GM08714 (cell line): Measurements from ENCODE around the gene UCP2.

Source experiments
- H3K4me3 ChIP-seq: fragments of 200-500 bp; sonication (Bioruptor generic); 2 replicates; pipeline ENCODE4 v1.5.1; 2014; ENCODE audit warnings: mild to moderate bottlenecking, low read length, inconsistent platforms
- ZNF274 ChIP-seq: IDR thresholded peaks from 2 replicates; pipeline ENCODE4 v1.6.1; 2012; ENCODE audit warnings: mild to moderate bottlenecking, low read depth, low read length

Gene UCP2

DNA sequence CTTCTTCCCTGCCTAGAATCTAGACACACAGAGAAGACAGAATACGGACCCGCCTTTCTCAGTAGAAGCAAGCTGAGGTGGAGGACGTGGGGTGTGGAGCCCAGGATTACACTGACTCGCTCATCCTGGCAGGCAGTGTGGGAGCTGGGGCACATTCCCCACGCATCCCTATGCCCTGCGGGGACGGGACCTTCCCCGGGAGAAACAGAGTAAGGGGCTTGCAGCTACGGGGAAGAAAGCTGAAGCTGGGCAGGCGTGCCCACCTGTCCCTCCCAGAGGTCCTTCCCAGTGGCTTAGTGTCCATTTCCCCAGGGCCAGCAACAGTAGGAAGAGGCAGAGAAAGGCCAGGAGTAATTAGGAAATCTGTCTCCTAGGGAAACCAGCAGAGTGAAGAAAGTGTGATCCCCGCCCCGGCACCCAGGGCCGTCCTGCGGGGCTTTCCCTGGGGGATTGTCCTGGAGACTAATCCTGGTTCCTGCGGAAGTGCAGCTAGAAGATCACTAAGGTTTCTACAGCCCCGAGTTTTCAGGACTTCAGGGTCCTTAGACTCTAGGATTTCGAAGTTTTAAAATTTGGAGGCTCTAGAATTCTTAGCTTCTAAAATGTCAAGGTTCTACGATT is 24.0 kb downstream of the UCP2 start:
- no peak overlapping the region for H3K4me3 ChIP-seq
- no peak for TF ChIP-seq ZNF274

DNA sequence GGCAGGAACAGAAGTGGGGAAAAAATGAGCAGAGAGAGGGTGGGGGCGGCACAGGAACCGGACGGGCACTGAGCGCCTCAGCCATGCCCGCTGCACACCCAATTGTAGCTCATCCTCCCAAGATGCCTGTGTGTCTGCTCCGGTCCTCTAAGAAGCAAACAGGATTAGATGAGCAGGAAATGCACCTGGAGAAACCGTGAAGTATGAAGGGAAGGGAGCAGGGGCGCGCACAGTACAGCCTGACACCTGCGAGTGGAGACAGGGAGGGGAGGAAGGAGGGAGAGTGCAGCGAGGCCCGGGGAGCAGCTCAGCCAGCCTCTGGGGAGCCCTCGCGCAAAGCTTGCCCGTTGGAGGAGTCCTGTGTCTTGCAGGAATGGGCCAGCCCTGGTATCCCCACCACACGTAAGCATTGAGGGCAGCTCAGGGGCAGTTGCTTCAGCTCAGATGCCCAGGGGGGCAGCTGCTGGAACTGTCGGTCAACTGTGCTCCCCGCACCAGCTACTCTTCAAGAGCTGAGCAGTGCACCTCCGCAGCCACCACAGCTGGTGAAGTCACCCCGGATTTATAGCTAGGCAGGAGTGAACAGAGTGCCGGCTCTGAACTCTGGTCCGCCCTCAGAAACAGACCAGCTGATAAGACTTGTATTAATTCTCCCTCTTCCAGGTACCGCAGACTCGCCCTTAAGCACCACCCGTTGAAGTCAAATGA is 24.8 kb downstream of the UCP2 start:
- TF ChIP-seq ZNF274: no peak
- no peak overlapping the region for H3K4me3 ChIP-seq

DNA sequence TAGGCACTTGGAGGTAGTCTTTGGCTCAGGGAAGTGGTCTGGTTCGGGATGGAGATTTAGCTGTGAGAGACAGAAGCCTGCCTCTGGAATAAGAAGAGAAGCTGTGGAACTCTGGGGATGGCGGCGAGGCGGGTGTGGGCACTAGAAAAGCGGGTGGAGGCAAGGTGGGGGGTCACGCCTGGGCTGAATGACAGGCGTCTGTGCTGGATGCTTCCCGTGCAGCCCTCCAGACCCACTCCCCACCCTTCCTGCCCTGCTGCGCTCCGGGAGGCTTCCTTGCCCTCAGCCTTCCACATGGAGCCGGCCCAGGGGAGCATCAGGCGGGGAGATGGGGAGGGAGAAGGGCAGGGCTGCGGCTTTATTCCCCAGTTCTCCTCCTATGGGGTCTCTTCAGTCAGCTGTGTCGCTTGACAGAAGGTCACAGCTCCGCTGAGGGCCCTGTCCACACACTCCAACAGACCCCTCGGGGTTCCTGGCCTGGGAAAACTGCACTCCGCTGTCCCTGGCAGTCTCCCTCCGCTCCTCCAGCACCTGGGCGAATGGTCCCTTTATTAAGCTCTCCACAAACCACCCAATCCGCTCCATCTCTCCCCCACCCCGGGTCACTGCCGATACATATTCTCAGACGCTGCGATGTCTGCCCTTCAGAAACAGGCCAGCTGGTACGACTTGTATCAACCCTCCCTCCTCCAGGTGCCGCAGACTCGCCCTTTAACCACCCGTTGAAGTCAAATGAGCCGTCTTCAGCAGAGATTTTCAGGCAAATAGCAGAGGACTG is 25.6 kb downstream of the UCP2 start:
- TF ChIP-seq ZNF274: no peak
- no peak overlapping the region for H3K4me3 ChIP-seq

DNA sequence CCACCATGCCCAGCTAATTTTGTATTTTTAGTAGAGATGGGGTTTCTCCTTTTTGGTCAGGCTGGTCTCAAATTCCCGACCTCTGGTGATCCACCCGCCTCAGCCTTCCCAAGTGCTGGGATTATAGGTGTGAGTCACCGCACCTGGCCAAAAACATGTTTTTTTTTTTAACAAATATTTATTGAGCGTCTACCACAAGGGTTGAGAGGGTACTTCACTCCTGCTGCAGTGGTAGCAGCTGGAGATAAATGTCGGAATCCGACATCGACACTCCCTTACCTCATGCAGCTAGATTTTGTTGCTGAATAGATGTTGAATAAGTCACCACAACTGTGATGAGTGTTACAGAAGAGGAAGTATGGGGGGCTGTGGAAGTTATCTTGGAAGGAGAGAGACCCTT is 30.8 kb downstream of the UCP2 start:
- no peak for TF ChIP-seq ZNF274
- no peak overlapping the region for H3K4me3 ChIP-seq

DNA sequence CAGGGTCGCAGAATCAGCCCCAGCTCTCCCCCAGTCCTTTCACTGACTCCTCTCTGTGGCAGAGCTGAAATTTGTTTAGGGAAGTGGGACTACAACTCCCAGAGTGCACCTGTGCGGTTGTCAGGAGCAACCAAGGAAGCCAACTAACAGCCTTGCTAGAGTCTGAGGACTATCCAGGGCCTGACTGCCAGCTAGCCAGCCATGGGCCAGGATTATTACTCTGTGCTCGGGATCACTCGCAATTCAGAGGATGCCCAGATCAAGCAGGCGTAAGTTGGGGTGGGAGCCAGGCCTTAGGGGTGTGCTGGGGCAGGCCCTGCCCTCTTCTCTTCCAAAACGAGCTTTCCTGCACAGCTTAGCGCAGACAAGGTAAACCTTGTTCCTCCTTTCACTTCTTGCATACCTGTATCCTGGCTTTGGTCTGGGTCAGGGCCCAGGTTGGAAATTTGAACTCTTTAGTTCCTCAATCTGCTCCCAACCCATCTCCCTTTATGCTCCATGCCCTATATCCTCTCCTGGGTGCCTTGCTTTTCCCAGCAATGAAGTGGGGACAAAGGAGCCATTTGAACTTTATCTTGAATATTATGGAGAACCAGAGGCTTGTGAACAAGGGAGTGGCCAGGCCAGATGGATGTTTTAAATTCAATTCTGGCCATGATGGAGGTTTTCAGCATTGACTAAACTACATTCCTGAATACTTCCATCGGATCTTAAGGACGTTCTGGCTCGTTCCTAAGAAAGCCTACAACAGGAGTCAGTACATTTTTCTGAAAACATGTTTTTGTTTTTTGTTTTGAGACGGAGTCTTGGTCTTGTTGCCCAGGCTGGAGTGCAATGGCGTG is 31.6 kb downstream of the UCP2 start, which contains the start of gene DNAJB13:
DNAJB13 (plus strand) TSS at position 158 of the 842 bp plus-strand sequence; CDS start at position 202, 44 bp downstream.
- H3K4me3 ChIP-seq: no peak within 1 kb of the TSS
- no peak for TF ChIP-seq ZNF274

DNA sequence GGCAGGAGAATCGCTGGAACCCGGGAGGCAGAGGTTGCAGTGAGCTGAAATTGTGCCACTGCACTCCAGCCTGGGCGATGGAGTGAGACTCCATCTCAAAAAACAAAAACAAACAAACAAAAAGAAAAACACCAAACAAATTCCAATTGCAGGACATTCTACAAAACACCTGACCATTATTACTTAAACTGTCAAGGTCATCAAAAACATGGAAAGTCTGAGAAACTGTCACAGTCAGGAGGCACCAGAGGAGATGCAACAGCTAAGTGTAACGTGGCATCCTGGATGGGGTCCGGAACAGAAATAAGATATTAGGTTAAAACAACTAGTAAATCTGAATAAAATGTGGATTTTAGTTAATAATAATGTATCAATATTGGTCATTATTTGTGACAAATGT is 32.7 kb downstream of the UCP2 start:
- TF ChIP-seq ZNF274: no peak
- H3K4me3 ChIP-seq: no peak overlapping the region

DNA sequence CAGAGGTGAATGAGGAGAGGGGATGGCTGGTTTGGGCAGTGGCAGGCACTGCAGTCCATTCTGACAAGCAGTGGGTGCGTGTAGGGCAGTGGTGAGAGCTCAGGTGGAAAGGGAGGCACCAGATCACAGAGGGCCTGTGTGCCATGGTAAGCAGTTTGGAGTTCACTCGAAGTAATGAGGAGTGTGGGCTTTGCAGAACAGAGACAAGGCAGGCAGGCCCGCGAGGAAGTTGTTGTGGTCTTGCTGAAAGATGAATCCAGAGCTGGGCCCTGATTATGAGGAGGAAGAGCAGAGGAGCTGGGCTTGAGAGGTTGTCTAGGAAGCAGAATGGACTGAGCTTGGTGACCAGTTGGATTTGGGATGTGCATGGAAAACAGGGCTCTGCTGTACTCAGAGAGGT is 33.4 kb downstream of the UCP2 start:
- TF ChIP-seq ZNF274: no peak
- no peak overlapping the region for H3K4me3 ChIP-seq

DNA sequence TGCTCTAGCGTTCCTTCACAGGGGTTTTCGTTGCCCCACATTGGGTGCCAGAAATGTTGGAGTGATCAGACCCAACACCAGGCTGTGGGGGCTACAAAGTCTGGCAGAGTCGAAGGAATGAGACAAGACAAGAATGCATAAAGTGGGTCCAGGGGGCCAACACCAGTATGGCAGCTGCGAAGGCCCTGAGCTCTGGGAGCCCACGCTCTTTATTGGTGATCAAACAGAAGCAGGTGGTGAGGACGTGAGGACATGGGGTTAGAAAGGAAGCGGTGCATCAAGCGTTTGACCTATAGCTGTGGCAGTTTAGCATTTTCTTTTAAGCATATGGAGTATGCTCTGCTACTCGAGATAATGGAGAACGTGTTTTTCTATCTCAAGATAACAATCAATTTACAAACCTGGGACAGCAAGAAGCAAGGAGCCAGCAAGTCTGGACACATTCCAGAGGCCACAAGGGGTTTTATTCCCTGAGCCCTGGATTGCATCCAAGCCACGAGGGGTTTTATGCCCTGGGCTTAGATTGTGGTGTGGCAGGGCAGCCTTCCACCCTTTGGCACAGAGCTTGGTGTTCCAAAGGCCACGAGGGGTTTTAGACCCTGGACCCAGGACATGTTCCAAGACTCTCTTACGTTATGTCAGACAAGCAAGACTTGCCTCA is 35.7 kb downstream of the UCP2 start:
- H3K4me3 ChIP-seq: no peak overlapping the region
- no peak for TF ChIP-seq ZNF274

DNA sequence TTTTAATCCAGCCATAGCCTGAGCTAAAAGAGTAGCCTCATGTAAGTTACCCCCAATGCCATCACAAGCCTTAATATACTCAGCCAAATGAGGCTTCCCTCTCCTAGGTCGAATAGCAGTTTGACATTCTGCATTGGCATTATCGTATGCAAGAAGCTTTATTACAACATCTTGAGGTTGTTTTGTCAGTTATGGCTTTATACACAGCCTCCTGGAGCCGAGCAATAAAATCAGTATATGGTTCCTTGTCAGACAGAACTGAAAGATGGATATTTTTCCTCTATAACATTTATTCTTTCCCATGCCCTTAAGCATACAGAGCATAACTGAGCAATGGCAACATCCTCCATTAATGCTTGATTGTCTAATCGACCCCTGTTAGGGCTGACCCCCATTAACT is 37.2 kb downstream of the UCP2 start:
- TF ChIP-seq ZNF274: no peak
- H3K4me3 ChIP-seq: no peak overlapping the region

DNA sequence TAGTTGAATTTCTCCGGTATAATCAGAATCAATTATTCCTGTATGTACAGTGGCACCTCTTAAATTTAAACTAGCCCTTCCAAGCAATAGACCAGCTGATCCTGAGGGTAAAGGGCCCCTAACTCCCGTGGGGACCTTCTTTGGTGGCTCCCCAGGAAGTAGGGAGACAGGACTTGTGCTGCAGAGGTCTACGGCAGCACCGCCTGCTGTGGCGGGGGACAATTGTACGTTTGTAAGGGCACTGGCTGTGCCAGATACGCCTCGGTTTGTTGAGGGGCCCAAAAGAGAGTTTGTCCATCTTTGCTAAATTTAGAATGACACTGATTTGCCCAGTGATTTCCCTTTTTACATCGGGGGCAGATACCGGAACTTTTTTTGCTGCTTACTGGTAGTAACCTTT is 37.7 kb downstream of the UCP2 start:
- TF ChIP-seq ZNF274: no peak
- H3K4me3 ChIP-seq: no peak overlapping the region

DNA sequence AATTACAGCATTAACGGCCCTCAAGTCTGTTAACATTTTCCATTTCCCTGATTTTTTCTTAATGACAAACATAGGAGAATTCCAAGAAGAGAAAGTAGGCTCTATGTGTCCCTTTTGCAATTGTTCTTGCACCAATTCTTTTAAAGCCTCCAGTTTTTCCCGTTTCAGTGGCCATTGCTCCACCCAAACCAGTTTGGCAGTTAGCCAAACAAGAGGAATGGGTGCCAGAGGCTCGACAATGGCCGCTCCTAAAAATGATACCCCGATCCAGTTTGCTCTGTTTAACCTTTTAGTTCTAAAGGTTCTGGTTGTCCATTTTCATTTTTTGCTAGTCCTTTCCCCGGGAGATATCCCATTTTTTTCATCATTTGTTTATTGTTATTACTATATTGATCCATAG is 38.6 kb downstream of the UCP2 start:
- no peak for TF ChIP-seq ZNF274

DNA sequence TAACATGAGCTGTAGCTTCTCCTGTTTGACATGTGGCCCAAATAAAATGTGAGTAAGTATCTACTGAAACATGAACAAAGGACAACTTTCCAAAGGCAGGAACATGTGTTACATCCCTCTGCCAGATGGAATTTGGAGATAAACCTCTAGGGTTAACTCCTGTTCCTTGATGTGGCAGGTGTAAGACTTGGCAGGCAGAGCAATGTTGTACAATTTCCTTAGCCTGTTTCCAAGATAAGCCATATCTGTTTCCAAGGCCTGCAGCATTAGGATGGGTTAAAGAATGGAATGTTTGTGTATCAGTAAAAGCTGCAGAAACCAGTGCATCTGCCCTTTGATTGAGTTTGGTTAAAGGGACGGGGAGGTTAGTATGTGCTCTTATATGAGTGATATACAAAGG is 40.6 kb downstream of the UCP2 start:
- no peak for TF ChIP-seq ZNF274
- H3K4me3 ChIP-seq: no peak overlapping the region

More for the DNA sequence above, 38.6 kb downstream of the UCP2 start:
- H3K4me3 ChIP-seq: no peak overlapping the region

DNA sequence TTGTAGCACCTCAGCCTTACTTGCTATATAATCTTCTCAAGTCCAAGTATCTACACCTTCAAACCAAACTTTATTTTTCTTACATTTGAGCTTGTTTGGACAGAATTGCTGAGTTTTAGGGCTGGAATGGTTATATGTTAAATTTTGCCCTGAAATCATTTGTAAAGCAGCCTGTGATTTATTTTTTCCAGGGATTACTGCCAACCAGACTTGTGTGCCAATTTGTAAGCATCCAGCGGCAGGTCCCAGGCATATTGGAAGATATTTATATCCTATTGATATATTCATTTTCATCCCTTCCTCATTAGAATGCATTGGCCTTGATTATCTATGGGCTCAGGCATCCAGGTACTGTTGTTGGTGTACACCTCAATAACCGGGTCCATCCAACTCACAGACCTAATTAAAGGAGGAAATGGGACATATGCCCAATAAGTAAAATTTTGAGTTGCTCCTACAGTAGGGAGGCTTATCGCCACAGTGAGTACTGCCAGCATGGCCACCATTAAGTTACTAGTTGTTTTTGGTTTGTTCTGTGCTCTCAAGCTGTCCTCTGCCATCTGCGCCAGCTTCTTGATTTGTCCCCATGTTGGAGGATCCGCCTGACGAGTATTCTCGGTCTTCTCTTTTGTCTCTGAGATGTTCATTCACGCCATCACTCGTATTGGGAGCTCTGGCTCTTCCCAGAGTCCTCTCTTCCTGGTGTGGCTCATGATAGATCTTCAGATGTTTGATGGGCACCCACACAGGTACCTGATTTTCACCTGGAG is 41.7 kb downstream of the UCP2 start:
- no peak for TF ChIP-seq ZNF274
- H3K4me3 ChIP-seq: no peak overlapping the region
